ENCODE measurements around the gene TSPAN5.

TSPAN5 gene

DNA sequence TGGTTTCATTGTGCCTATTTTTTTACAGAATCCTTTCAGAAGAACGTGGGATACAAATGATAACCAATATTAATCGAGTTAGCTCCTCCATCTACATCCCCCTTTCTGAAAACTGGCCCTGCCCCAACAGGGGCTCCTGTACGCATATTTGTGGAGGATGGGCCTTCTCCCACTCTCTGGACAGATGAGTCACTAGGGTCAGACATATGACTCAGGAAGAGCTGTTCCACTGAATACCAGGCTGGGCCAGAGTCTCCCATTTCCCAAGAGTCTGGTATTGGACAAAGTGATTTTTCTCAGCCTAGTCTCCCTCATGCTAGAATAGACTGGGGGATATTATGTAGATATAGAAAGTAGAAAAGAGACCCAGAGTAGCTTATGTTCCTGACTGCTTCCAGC lies 142.4 kb downstream of the TSPAN5 start:
- DNase-seq: peak; percentile 86

DNA sequence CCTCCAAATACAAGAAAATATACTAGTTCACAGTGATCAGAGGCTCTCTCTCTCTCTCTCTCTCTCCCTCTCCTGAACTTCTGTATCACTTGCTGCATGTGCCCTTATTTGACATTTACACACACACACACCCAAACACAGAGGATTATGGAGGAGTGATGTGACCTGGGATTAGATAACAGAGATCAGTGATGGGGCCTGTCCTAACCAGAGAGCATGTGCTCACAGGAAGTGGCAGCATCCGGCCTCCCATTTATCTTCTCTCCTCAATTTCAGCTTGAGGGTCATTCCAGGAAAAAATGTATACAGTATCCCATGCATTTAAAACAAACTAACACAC lies 143.0 kb downstream of the TSPAN5 start:
- DNase-seq: no peak

DNA sequence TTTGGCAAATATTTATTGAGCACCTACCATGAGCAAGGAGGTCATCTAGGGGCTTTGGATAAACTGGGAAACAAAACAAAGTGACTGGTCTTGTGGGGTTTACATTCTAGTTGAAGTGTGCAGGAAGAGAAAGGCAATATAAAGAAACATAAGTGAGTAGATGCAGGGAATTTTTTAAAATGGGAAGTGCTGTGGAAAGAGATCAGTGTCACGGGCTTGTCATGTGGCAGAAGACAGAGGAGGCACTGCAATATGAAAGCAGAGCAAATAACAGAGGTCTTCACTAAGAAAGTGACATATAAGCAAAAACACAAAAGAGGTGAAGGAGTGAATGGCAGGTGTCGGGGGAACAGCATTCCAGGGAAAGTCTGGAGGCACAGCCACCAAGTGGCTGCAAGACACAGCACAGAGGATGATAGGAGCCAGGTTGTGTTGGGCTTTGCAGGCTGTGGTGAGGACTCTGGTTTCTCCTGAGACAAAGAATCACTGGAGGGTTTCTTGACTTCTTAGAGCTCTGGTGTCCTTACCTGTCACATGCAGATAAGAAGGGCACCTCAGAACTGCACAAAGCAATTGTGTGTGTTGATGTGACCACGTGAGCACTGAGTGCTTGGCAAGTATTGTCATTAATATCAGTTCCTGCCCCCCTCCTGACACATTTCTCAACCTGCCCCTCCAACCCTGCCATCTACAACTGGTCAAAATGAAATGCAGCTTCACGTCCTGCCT lies 143.5 kb downstream of the TSPAN5 start:
- DNase-seq: no peak

DNA sequence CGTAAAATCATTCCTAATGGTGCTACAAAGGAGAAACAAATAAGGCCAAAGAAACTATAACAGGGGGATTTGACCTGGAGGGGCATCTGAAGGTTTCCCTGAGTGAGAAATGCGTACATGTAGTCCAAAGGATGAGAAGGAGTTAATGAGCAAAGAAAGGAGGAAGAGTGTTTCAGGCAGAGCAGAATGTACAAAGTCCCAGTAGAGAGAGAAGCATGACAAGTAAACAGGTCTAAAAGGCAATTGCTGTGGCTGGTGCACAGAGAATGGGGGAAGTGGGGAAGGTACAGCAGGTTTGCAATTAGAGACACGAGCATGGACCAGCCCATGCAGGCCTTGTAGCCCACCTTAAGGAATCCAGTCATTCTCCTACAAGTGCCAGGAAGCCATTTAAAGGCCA lies 145.5 kb downstream of the TSPAN5 start:
- DNase-seq: no peak

DNA sequence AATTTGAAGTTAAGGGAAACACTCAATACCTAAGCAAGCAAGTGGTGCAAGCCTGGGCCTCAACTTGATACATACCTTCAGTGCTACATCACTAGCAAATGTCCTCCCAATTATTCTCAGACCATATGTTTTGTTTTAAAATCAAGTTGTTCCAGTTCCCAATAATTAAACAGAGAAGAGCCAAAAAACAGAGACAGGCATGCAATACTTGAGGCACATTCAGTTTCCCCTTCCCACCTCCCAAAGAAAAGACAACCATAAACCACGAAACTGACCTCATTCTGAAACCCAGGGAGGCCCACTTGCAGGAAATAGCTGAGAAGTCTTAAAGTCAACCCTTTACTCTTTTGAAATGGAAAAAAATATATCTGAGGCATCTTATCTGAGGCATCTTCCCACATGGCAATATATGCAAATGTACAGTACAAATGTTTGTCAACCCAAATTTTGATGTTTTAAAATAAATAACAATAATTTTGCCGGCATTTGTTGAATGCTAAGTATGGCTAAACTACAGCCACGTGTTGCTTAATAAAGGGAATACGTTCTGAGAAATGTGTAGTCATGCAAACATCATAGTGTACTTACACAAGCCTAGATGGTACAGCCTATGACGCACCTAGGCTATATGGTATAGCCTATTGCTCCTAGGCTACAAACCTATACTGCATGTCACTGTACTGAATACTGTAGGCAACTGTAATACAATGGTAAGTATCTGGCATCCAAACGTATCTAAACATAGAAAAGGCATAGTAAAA lies 147.5 kb downstream of the TSPAN5 start:
- peak; percentile 98 for DNase-seq

DNA sequence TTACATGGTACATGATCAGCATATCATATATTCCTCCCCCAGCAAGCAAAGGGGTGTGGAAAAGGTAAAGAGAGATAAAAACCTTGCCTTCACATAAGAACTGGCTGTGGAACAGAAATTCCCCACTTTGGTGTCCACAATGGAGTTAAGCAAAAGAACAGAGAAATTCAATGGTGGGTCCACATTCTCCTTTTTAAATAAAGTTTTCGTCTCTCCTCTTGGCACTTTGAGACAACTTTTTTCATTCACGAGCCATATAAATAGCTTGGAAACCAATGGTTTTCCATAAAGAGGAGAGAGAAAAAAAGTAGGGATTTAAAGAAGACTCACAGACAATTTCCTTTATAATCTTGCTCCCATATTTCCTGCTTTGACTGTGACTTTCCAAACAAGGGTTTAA lies 148.1 kb downstream of the TSPAN5 start:
- DNase-seq: no peak

DNA sequence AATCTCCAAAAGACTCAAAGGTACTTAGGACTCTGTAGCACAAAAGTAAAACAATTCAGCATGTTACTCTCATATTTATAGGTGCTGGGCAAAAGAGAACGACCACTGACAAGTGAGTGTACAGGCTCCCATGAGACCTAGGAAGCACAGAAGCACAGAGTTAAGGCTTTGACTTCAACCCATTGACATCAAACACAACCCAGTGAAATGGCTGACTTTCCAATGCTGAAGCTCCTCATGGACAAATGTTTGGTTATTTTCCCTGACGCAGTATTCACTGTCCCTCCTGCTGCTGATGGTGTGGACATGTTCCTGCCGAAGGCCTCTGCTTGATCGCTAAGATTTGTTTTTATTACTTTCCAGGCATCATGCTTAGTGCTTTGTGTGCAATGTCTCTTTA lies 148.7 kb downstream of the TSPAN5 start:
- DNase-seq: no peak

DNA sequence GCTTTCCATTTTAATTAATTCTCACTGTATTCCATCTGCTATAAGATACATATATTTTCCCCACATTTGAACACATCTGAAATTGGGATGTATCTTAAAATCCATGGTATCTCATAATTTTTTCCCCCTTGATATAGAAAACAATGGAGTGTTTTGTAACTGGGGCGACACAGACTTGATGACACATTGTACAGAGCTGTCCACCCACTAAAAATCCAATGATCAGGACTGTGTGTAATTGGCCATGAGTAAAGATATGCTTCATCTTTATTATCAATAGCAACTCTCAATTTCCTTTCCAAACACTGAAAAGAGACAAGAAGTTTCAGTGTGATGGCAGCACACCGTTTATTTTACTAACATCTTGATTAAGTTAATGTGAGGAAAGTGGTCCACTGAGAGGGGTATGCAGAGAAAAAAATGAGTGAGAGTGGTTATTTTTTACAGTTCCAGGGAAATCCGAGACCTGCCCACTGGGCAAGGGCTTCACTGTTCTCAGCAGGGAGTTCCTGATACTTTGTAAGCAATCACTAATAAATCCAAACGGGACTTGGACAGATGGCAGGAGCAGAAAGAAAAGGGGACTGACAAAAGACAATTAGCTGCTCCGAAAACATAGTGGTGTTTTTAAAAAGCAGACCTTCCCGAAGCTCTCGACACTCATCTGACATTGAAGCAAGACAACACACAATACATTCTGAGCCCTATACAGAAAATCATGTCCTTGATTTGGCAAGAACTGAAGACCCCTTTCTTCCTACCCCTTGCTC lies 149.4 kb downstream of the TSPAN5 start:
- no peak for DNase-seq

DNA sequence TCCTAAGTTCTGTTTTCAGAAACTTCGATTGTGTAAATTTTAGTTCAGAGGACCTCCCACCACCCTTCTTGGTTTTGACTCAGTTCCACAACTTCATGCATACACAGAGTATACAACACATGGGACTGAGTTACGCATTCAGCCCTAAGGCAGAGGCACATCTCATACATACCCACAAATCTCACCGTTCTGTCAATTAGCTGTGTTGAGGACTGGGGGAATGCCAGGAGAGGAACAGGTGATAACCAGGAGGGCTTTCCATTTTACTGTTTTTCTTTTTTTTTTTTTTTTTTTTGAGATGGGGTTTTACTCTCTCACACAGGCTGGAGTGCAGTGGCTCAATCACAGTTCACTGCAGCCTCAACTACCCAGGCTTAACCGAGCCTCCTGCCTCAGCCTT lies 150.2 kb downstream of the TSPAN5 start:
- DNase-seq: no peak

DNA sequence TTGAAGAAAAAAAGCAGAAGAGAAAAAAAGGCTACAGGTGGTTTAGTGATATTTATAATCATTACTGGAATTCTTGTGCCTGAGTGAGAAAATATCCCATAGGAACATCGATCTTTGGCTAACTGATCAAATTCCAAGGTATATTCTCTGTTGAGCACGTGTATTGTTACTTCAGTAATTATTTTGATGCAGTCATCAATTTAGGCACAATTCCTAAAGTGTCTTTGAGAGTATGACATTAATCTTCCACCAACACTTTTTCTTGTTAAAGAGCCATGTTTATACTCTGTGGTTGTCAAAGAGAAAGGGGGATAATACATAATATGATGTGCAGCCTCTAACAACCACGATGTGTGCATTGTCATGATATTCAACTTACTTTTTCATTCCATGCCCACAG lies 151.1 kb downstream of the TSPAN5 start:
- DNase-seq: no peak

DNA sequence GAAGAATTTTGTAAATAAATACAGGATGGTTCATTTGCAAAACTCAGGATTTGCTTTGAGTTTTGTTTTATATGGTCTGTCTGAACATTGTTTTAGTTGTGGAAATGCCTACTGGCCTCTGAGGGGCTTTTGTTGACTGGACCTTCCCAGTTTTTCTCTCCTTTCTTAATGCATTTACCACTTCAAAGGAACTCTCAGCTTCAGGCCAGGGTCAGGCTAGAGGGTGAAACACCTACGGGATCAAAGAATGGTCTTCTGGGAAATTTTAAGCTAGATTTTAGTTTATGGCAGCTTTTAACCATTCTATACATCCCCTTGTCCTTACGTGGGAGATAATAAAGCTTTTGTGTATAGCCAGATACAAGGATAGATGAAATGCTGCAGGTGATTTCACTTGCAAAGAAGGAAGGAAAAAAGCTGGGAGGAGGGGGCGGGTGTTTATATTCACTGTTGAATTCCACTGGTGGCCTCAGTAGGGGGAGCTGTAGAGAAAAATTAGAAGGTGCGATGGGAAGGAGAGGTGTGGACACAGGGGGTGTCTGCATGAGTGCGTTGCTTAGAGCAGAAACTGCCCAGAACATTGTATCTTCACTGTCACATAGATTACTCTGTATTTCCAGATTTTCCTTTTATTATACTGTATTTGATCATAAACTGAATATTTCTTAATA lies 151.8 kb downstream of the TSPAN5 start:
- no peak for DNase-seq

DNA sequence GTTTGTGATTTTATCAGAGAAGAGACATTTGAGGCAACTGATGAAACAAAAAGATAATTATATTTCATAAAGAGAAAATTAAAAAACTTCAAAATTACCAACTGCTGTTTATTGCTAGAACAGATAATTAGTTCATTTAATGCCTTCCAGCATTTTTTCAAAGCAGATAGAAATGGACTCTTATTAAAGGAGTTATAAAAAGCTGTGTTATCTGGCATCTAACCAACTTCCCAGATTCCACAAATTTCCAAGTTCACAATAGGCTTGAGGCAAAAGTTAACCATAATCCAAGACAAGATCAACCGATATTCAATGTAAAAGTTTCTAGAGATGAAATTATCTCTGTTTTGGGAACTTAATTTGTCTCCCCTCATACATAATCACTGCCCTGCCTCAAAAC lies 152.4 kb downstream of the TSPAN5 start:
- no peak for DNase-seq

DNA sequence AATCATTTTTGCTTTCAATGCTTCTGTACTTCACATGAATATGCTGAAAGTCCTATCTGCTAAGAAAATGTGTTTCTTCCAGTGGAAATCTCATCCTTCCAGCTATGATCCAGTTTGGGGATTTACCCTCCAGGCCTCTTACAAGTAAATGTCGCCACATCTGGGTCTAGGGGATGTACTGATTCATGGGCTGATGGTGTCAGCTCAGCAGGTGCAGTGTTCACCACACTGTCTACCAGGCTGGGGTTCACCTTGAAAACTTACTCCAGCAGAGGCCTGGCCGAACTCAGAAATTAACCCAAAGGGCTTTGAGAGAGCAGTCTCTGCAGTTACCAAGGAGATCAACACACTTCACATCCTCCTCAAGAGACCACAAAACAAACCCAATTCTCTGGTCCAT lies 154.3 kb downstream of the TSPAN5 start:
- DNase-seq: no peak

DNA sequence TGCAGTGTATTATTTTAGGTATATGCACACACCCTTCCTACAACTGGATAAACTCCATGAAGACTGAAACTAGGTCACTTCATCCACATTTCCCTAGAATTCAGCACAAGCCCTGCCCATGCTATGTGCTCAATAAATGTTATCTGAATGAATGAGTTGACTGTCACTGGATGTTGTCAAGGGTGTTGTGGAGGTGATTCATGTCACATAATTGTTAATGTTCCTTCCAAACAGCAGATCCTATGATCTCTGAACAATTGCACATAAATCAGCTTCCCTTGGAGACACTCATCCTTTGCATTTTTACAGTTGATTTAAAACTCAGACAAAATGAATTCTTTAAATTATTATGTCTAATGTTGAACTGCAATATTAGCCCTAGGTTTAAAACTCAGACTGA lies 154.7 kb downstream of the TSPAN5 start:
- peak; percentile 67 for DNase-seq

DNA sequence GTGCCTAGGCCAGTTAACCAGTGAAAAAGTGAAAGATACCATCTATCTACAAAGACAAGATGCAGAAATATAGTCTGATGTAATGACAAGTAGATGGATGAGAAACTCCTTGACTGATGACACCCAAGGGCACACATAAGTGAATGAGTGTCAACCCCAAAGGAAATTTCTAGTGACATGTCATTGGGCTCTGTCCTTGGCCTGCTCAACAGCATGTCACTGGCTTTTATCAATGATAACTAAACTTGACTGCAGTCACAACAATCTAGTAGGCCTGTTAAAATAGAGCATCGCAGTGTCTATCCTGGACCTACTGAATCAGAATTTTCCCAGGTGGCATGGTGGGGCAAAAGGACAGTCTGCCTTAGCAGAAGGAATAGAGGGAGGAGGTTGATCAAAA lies 155.8 kb downstream of the TSPAN5 start:
- no peak for DNase-seq

DNA sequence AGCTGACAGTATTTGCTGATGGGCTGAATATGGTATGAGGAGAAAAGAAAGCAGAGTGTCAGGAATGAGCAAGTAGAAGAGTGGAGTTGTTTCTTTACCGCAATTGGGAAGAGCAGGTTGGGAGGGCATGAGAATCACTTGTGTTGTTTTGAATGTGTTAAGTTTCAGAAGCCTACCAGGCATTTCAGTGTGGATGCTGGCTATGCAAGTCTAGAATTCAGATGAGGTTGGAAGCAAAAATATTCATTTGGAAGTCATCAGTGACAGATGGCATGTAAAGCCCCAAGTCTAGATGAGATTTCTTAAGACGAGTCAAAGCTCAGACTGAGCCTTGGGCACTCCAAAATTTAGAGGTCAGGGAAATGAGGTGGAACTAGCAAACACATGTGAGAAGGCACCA lies 156.4 kb downstream of the TSPAN5 start:
- no peak for DNase-seq

DNA sequence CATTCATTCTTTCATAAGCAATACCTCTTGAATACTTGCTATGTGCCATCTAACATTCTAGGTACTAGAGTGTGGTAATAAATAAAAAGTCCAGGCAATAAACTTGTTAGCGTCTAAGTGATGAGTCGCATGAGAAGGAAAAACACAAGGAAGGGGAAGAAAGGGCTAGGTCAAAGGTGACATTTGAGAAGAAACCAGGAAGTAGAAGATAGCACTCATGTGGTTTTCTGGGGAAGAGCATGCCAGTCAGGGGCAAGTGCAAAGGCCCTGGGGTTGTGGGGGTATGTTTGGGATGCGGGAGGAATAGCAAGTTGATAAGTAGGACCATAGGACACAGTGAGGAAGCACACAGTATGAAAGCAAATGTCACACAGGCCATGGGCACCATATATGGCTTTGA lies 157.0 kb downstream of the TSPAN5 start:
- DNase-seq: no peak

DNA sequence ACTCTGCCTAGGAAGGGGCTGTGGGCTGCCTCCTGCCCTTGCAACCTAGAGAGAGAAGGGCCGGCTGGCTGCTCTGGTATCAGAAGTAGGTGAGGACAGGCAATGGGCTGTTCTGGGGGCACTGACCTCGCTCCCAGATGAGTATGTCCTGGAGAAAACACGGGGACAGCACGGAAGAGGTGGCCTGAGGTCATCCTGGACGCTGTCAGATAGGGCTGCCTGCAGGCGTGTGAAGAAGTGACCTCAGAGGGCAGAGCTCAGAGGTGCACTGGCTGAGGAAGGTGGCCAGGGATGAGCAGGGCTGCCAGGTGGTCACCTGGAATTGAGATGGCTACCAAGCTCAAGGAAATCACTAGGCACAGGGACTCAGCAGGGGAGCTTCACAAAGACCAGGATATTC lies 159.6 kb downstream of the TSPAN5 start:
- DNase-seq: no peak

DNA sequence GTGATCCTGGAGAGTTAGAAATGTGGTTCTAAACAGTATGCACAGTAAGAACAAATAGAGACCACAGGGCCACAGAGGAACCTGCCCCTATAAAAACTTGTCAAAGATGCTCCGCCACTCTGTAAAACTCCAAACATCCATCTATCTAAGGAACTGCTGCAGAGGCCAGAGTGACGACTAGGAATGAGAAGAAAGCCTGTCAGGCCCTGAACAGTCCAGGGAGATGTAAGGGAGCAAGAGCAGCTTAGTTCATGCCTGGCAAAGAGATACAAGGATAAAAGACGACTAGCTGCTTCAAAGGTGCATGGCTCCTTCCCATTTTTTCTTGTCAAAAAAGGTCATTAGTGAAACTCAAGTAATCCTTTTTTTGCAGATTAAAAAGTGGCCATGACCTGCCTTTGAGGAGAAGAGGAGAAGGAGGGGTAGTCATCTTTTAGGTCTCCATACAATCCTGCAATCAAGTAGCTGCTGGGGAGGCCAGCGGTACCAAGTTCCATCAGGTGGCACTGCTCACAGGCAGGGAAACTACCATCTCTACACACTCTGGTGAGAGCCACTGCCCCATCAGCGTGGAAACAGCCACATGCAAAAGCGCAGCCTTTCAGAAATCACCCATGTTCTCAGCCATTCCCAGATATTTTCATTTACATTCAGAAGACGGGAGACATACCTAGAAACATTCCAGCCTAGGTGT lies 162.1 kb downstream of the TSPAN5 start:
- DNase-seq: no peak

DNA sequence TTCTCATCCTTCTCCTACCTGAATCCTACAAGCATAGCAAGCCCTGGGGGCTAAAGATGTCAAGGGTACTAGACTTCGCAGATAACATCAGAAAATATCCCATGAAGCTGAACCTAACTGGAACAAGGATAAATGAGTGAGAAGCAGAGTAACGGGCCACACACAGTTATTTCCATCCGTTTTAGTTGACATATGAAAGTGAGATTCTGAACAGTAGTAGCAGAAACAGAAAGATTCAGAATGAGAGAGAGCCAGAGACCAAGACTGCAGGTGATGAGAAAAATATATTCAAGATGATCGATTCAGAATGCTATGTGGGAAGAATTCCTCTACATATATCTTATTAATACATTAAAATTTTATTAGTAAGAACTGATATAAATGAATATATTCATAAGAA lies 165.1 kb downstream of the TSPAN5 start:
- DNase-seq: no peak

DNA sequence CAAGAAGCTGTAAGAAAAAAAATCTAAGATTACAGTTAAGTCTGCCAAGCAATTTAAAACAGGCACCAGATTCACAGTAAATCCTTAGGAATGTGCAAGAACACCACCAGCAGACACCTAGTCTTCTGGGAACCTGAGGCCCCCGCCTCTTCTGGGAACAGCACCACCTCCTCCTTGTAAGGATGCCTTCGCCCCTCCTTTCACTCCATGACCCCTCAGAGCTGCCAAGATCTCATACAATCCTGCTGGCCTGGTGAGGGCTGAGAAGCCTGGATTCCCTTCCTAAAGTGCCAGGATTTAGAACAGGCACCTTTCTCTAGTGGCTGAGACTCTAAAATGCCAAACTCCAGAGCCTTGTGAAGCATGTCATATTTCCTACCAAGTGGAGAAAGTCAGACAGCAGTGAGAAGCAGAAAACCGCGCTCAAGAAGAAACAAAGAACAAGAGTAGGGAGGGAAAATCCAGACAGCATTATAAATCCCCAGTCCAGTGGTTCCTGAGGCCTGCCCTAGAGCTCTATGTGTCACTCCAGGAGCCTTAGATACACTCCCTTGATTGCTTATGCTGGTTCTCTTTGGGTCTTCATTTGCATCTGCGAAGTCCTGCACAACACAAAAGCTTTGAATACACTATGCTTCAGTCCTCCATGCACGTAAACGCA lies 166.4 kb downstream of the TSPAN5 start:
- DNase-seq: peak; percentile 83

DNA sequence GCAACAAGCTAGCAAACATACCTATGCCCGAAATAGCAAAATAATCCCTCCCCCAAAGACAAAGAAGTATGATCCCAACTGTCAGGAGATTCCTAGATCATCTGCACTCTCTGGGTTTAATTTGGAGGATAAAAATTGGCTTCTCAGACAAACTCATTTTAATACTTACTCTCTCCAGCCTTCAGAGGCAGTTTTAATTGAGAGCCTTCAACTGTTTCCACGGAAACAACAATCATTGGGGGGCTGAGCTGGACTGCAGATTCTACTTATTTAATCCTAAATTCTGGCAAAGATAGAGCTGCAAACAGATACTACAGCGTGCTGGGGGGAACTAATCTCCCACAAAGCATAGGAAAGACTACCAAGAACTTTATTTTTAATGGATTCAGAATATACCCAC lies 168.2 kb downstream of the TSPAN5 start:
- DNase-seq: no peak
